HG03469 (cell line): Measurements from ENCODE around the gene ASTL.

Experiments used
- ATAC-seq: cut with Tn5 transposase; IDR thresholded peaks from one replicate; pipeline ENCODE4 v1.9.1; 2021; ENCODE audit warnings: mild to moderate bottlenecking, moderate library complexity, moderate number of reproducible peaks; ENCODE audit not compliant: unreplicated experiment

Gene ASTL

GRCh38 chr2:96102596-96103186, 35.6 kb downstream of the ASTL start:
- no peak for ATAC-seq

DNA sequence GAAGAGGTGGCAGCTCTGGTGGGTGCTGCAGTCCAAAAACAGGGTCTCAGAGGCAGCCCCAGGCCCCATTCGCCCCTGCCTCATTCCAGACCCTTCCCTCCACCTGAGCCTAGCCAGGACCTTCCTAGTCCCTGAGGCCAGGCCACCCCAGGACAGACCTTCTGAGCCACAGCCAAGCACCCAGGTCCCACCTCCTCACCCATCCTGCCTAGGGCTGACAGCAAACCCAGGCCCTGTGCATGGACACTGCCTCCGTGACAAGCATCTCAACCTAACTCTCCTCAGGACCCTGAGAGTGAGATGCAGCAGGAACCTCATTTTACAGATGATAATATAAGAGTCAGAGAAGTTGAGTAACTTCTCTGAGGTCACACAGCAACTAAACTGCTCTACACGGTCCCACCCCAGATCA, 37.4 kb downstream of the ASTL start:
- no peak for ATAC-seq

DNA sequence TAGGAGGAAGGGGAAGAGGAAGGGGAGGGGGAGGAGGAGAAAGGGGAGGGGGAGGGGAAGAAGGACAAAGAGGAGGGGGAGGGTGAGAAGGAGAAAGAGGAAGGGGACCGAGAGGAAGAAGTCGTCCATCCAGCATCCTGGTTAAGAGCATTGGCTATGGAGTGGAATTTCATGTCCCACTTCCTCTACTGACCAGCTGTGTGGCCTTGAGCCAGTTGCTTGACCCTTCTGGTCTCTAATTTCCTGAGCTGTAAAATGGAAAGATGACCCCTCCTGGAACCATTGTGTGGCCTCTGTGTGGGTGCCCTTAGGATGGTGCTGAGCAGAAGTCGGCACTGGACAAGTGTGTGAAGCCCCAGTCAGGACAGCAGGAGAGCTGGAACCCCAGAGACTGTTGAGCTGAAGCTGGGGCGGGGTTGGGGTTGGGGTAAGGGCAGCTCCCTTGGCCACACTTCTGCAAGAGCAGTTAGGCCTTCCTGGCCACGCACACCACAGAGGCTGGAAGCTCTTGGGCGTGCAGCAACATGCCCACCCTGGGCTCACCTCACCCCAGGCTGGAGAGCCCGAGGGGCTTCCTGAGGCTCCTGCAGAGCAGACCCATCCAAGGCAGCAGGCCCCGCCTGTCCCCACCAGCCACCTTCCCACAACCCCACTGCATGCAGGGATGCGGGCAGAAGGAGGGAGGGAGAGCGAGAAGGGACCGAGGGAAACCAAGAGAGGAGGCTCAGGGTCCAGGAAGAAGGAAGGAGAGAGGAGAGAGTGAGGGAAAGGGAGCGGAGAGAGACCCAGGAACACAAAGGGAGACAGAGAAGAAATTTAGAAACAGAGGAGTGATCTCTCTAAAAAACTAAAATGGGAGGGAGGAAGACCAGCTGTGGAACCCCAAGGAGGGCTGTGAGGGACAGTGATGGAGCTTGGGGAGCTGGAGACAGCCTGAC, 38.2 kb downstream of the ASTL start:
- ATAC-seq, result no peak

GRCh38 chr2:96098900-96099590, 39.3 kb downstream of the ASTL start:
- no peak for ATAC-seq

DNA sequence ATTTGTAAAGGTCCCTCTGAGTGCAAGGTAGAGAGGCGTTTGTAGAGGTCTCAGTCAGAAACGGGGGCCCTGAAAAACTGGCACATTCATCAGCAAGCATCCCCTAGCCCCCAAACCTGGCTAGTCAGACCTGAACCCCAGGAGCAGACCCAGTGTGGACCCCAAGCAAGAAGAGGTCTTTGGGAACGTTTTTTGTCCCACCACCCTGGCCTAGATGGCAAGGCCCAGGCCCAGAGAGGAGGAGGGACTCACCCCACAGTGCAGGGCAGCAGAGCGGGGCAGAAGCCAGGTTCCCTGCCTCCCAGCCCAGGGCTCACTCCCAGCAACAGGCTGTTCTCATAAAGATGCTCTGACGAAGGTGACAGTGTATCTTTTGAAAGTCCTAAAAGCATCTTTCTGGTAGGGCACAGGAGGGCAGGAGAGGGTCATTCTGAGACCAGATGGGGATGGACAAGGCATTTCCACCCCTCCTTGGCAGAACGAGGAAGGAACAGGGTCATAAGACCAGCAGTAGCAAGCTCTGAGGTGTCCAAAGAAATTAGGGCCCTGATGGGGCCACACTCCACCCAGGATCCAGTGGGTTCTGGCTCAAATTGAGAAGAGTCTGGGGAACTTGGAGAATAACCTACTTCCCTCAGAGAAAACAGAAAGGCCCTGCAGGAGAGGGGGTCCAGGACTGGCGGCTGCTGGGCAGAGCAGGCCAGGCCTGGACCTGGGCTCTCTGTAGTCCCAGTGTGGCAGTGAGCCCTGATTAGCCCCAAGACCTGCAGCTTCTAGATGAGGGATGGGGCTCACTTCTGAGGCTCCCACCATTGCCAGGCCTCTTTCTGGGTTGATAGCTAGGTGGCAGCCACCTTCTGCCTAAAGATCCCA, 40.1 kb downstream of the ASTL start:
- ATAC-seq, result no peak

DNA sequence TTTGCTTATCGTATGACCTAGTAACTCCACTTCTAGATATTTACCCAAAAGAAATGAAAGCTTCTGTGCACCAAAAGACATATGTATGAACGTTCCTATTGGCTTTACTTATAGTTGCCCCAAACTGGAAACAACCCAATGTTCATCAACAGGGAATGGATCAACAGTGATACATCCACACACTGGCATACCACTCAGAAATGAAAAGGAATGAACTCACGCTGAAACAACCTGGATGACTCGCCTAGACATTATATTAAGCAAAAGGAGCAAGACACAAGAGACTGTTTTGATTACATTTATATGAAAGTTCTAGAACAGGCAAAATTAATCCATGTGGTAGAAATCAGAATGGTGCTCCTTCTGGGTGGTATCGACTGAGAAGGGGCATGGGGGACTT, 40.9 kb downstream of the ASTL start:
- ATAC-seq, result no peak

- no peak for ATAC-seq
Observed at GRCh38 chr2:96095116-96095636, 43.1 kb downstream of the ASTL start.

DNA sequence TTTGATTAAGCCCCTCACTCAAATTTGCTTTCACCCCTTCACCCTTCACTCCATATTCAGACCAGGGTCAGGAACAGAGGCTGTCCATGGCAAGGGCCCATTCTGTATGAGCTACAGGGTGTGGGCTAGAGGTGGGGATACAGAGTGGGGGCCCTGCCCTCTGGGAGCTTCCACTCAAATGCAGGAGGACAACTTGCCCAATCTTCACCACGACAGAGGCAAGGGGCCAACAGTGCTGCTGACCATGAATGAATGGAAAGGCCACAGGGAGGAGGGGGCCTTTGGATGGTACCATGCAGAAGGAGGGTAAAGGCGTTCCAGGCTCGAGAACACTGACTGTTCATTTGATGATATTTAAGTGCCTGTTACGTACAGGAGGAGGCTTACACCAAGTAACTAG, 44.8 kb downstream of the ASTL start:
- no peak for ATAC-seq

- ATAC-seq, result no peak
Observed at GRCh38 chr2:96092951-96093350, 45.4 kb downstream of the ASTL start.

DNA sequence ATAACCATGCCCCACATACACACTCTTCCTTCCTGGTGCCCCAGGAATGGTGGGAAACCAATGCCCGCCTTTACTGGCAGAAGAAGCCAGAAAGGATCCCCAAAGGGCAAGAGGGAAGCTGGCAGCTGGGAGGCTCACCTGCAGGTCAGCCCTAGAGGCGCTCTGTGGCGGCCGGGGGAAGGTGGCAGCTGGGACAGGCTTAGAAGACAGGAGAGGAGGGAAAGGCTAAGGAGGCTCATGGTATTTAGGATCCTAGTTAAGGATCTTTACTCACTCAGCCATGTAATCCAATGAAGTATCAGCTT, 45.8 kb downstream of the ASTL start:
- no peak for ATAC-seq

- no peak for ATAC-seq
Observed at GRCh38 chr2:96091711-96092572, 46.4 kb downstream of the ASTL start.

- no peak for ATAC-seq
Observed at GRCh38 chr2:96091141-96091710, 47.1 kb downstream of the ASTL start.

DNA sequence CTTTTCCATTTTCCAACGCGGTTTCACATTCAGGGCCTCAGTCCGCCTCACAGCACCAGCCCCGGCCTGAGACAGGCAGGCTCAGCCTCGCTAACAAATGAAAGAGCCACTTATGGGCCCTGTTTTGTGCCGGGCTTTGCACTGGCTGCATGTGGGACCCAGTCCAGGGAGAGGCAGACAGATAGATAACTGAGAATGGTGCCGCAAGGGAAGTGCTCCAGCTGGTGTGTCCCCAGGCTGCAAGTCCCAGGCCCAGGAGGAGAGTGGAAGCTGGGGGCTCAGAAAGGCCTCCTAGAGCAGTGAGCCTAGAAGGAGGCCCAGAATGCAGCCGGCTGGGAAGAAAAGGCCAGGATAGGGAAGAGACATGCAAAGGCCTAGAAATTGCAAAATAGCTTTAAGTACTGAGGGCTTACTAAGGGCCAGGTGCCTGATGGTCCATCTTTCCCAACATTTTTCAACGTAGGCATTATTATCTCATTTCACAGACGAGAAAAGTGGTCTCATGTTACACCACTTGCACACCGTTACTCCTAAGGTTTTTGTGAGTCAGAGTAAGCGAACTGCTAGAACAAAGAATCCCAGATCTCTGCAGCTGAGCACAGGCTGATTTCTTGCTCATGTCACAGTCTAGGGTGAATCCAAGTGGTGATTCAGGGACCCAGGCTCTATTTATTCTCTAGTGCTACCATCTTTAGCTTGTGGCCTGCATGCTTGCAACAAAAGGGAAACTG, 47.9 kb downstream of the ASTL start:
- no peak for ATAC-seq

DNA sequence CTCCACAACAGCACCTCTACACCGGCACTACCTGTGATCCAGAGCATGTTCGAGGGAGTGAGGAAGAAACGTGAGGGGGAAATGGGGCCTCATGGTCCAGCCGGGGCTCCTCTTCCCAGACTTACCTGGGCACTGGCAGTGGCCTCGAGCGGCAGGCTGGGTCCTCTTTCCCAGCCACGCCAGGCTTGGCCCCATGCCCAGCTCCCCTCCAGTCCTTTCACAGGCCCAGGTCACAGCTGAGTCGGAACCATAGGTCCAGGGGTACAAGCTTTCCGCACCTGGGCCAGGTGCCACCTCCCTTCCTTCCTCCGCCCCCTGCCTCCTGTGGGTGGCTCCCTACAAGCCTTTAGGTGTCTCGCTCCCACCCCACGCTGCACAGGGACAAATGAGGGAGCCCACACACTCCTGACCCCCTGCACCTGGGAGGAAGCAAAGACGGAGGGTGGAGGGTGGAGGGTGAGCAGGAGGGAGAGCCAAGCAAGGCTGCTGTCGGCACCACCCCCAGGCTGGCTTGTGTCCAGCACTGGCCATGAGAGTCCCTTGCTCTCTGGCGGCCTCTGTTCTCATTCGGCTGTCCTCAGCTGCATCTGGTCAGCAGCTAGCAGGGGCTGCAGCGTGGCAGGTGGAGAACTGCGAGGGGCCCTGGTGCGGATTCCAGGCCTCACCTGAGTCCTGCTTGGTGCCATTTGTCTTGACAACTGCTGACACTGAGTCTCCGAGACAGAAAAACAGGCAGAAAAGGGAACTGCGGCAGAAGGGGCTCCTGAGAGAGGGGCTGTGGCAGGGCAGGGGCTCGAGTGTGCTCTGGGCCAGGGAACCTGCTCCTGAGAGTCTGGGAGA, 48.7 kb downstream of the ASTL start:
- no peak for ATAC-seq

DNA sequence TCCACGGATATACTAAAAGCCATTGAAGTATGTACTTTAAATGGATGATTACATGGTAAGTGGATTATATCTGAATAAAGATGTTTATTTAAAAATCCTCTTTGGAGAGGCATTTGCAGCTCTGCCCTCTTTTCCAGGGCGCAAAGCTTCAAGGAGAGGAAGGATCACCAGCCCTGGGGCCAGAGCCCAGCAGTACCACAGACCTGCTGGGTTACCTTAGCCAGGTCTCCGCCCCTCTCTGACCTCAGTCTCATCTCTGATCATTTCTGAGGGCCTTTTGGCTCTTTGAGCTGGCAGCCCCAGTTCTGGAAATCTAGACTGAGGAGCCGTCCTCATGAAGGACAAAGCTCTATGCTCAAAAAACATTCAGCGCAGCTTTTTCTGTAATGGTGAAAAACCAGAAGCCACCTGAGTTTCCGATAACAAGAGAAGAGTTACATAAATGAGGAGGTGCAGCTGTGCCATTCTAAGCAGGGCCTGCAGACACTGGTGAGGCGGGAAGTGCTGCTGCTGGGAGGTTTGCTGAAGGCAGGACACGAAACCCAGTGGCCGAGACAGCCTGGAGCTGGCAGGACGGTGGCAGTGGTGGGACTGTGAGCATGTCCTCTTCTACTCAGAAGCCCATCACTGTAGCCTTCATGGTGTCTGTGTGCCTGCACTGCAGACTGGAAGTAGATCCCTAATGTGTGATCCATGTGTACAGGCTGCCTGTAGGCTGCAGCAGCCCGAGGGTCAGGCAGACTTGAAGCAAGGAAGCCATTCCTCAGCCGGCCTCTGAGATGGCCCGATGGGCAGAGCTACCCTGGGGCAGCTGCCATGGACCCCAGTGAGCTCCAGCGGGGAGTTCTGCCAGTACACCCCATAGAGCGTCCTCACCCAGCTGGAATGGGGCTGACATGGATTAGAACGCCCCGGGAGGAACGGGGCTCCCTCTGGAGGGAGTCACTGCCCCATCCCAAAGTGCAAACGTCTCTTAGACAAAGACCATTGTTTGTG, 49.7 kb downstream of the ASTL start:
- ATAC-seq, result no peak

DNA sequence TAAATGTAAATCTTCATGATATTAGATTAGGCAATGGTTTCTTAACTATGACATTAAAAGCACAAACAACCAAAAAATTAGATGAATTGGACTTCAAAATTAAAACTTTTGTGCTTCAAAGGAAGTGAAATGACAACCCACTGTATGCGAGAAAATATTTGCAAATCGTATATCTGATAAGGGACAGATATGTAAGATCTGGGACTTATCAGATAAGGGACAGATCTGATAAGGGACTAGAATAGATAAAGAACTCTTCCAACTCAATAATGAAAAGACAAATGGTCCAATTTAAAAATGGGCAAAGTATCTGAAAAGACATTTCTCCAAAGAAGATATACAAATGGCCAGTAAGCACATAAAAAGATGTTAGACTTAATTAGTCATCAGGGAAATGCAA, 51.2 kb downstream of the ASTL start:
- no peak for ATAC-seq
